CD14-positive monocyte (primary cell): ENCODE results near the gene ARID1B. TPM values are rescaled to one million over a fixed set of nuclear protein-coding genes. Genes with fewer than 3 reads are reported as not detected.

Experiments
- DNase-seq, 3 donors: peaks; one replicate each; pipeline ENCODE4 v3.0.0-alpha.2; 2011 to 2022
- H2AFZ ChIP-seq: 2 replicates; pipeline ENCODE4 v1.6.0; 2012; ENCODE audit warnings: mild to moderate bottlenecking, low read depth, low read length, inconsistent platforms; ENCODE audit not compliant: insufficient read depth, poor library complexity, severe bottlenecking
- H3K27ac ChIP-seq, 2 donors: 1 replicate in 1 of 2; 2 replicates in 1 of 2; pipeline ENCODE4 v1.5.1; 2012 to 2013; ENCODE audit warnings: low read length in 2 of 2, control low read depth in 1 of 2, inconsistent platforms in 1 of 2, low read depth in 1 of 2, mild to moderate bottlenecking in 1 of 2
- H3K27me3 ChIP-seq, 2 donors: one replicate each; pipeline versions ENCODE4 v1.6.0 to v1.6.1; 2011 to 2013; ENCODE audit warnings: low read length in 2 of 2; ENCODE audit not compliant: control insufficient read depth in 2 of 2, insufficient read depth in 2 of 2
- H3K36me3 ChIP-seq, 2 donors: replicated peaks in 1 of 2; 1 replicate in 1 of 2; 2 replicates in 1 of 2; pipeline versions ENCODE4 v1.5.1 to v1.6.1; 2012 to 2013; ENCODE audit warnings: low read length in 2 of 2, control low read depth in 1 of 2, inconsistent platforms in 1 of 2, mild to moderate bottlenecking in 1 of 2; ENCODE audit not compliant: insufficient read depth in 2 of 2, control insufficient read depth in 1 of 2
- H3K4me1 ChIP-seq, 2 donors: 1 replicate in 1 of 2; 2 replicates in 1 of 2; pipeline versions ENCODE4 v1.5.1 to v1.6.1; 2012 to 2013; ENCODE audit warnings: low read length in 2 of 2, control low read depth in 1 of 2, inconsistent platforms in 1 of 2, mild to moderate bottlenecking in 1 of 2, moderate library complexity in 1 of 2; ENCODE audit not compliant: insufficient read depth in 2 of 2, control insufficient read depth in 1 of 2
- H3K4me2 ChIP-seq: replicated peaks from 2 replicates; pipeline ENCODE3; 2012; ENCODE audit warnings: low read length, moderate library complexity, mild to moderate bottlenecking; ENCODE audit not compliant: poor library complexity, severe bottlenecking; ENCODE audit errors: extremely low read depth
- H3K4me3 ChIP-seq, 3 experiments: fragments of 200-600 bp in 1 of 3; sonication (generic) in 1 of 3; replicated peaks in 1 of 3; 1 replicate in 2 of 3; 2 replicates in 1 of 3; pipeline ENCODE4 v1.5.1; 2011 to 2013; ENCODE audit warnings: low read length in 3 of 3, mild to moderate bottlenecking in 3 of 3, control low read depth in 2 of 3, low read depth in 2 of 3, inconsistent platforms in 1 of 3, moderate library complexity in 1 of 3
- H3K79me2 ChIP-seq: 2 replicates; pipeline ENCODE4 v1.6.0; 2012; ENCODE audit warnings: mild to moderate bottlenecking, control low read depth, inconsistent platforms, low read length, moderate library complexity; ENCODE audit not compliant: insufficient read depth
- H3K9ac ChIP-seq: 2 replicates; pipeline ENCODE4 v1.6.0; 2017; ENCODE audit warnings: low read length, mild to moderate bottlenecking; ENCODE audit not compliant: insufficient read depth, poor library complexity, severe bottlenecking
- H3K9me3 ChIP-seq, 2 donors: replicated peaks in 1 of 2; 1 replicate in 1 of 2; 2 replicates in 1 of 2; pipeline versions ENCODE4 v1.5.1 to v1.6.1; 2012 to 2013; ENCODE audit warnings: low read length in 2 of 2, control low read depth in 1 of 2; ENCODE audit not compliant: control insufficient read depth in 1 of 2, insufficient read depth in 1 of 2
- H4K20me1 ChIP-seq: 2 replicates; pipeline ENCODE4 v1.6.0; 2012; ENCODE audit warnings: mild to moderate bottlenecking, low read length, control low read depth, moderate library complexity; ENCODE audit not compliant: insufficient read depth
- H3K27ac Mint-ChIP-seq, 7 donors: one replicate each; pipeline ENCODE4 v1.8.0; 2020; ENCODE audit warnings: mild to moderate bottlenecking in 7 of 7, mixed read lengths in 7 of 7, moderate library complexity in 6 of 7, inconsistent platforms in 2 of 7
- H3K27me3 Mint-ChIP-seq, 3 donors: one replicate each; pipeline ENCODE4 v1.8.0; 2021 to 2022; ENCODE audit warnings: low read depth in 3 of 3, mild to moderate bottlenecking in 3 of 3, mixed read lengths in 3 of 3, moderate library complexity in 3 of 3, inconsistent platforms in 1 of 3
- H3K36me3 Mint-ChIP-seq, 2 donors: one replicate each; pipeline ENCODE4 v1.8.0; 2020; ENCODE audit warnings: mixed read lengths in 2 of 2, inconsistent platforms in 1 of 2, mild to moderate bottlenecking in 1 of 2
- H3K4me1 Mint-ChIP-seq: one replicate; pipeline ENCODE4 v1.8.0; 2020; ENCODE audit warnings: mild to moderate bottlenecking, mixed read lengths
- H3K4me3 Mint-ChIP-seq, 2 donors: one replicate each; pipeline ENCODE4 v1.8.0; 2020; ENCODE audit warnings: mild to moderate bottlenecking in 2 of 2, mixed read lengths in 2 of 2, moderate library complexity in 1 of 2
- H3K9me3 Mint-ChIP-seq, 7 donors: one replicate each; pipeline ENCODE4 v1.8.0; 2020 to 2022; ENCODE audit warnings: mixed read lengths in 7 of 7, mild to moderate bottlenecking in 6 of 7, moderate library complexity in 6 of 7, inconsistent platforms in 2 of 7
- WGBS: methylation state at CpG from one replicate; pipeline ENCODE4 v1.1.5; 2013; ENCODE audit warnings: missing lambda C conversion rate; ENCODE audit not compliant: insufficient coverage; 5-methylcytosine and 5-hydroxymethylcytosine counted together
- intact Hi-C, 2 donors: fragments of 100-400 bp; cut with micrococcal nuclease; formaldehyde crosslinking; loops; one replicate each; pipeline versions ENCODE4 v1.15.0 to v1.15.1; 2023
- polyA plus RNA-seq, 3 donors: library from polyadenylated mRNA; depleted of rRNA in 1 of 3; unstranded in 2 of 3; stranded (reverse) in 1 of 3; fragments of 300-500 nt in 2 of 3; fragments of >200 nt in 1 of 3; fragmentation: Illumina TruSeq in 2 of 3; gene quantifications; 1 replicate in 2 of 3; 2 replicates in 1 of 3; pipeline ENCODE4 v1.2.3, GENCODE V29; 2012 to 2021
- TF ChIP-seq, protein P1 (sequence below): fragments of 200-600 bp; IDR thresholded peaks from one replicate; pipeline ENCODE4 v1.8.0; 2022; ENCODE audit warnings: antibody characterized with exemption, mild to moderate bottlenecking

Gene ARID1B
- polyA plus RNA-seq, 3 donors: 3.2 to 22.1 (median 3.8) TPM

DNA sequence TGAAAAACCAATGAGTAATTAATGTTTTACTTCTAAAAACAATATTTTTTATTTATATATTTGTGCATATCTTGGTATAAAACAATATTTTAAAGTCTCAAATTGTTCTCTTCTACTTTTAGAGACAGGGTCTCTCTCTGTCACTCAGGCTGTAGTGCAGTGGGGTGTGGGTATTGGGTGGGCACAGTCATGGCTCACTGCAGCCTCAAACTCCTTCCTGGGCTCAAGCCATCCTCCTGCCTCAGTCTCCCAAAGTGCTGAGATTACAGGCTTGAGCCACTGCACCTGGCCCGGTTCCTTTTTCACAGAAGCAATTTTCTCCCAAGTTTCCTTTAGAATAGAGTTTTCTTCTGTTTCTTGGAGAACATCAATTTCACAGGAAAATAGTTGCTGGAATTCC lies 443.3 kb downstream of the ARID1B start:
- no CpG with 5 or more reads among the region's 1 CpG for WGBS
- DNase-seq: no peak
- no peak overlapping the region for H3K27ac Mint-ChIP-seq
- TF ChIP-seq, protein P1, sequence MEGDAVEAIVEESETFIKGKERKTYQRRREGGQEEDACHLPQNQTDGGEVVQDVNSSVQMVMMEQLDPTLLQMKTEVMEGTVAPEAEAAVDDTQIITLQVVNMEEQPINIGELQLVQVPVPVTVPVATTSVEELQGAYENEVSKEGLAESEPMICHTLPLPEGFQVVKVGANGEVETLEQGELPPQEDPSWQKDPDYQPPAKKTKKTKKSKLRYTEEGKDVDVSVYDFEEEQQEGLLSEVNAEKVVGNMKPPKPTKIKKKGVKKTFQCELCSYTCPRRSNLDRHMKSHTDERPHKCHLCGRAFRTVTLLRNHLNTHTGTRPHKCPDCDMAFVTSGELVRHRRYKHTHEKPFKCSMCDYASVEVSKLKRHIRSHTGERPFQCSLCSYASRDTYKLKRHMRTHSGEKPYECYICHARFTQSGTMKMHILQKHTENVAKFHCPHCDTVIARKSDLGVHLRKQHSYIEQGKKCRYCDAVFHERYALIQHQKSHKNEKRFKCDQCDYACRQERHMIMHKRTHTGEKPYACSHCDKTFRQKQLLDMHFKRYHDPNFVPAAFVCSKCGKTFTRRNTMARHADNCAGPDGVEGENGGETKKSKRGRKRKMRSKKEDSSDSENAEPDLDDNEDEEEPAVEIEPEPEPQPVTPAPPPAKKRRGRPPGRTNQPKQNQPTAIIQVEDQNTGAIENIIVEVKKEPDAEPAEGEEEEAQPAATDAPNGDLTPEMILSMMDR: no peak
- H3K27me3 Mint-ChIP-seq: peaks cover 25 to 38% (median 32%) of the 10 kb centered on the region in 3 donors
- peak overlapping the region; percentile 78 to 98 for H3K4me3 Mint-ChIP-seq
- peak overlapping the region; percentile 75 for H3K4me2 ChIP-seq
- intact Hi-C loops: no loop called here
- no peaks in the 10 kb centered on the region for H3K36me3 ChIP-seq
- no peaks in the 10 kb centered on the region for H3K79me2 ChIP-seq
- H3K9me3 Mint-ChIP-seq: peaks cover 0 to 2% (median 0%) of the 10 kb centered on the region in 7 donors
- peak overlapping the region; percentile 84 for H2AFZ ChIP-seq
- no peaks in the 10 kb centered on the region for H4K20me1 ChIP-seq
- H3K27me3 ChIP-seq: peaks cover 0 to 6% of the 10 kb centered on the region in 2 donors
- H3K9me3 ChIP-seq: no peaks in the 10 kb centered on the region
- peak overlapping the region; percentile 60 for H3K9ac ChIP-seq
- H3K4me3 ChIP-seq: peak overlapping the region in 1 of 3 experiments; percentile 76
- H3K4me1 ChIP-seq: peaks cover 21 to 30% of the 10 kb centered on the region in 2 donors
- peaks cover 0 to 8% of the 10 kb centered on the region in 2 donors for H3K36me3 Mint-ChIP-seq
- peaks cover 28% of the 10 kb centered on the region for H3K4me1 Mint-ChIP-seq
- no peak overlapping the region for H3K27ac ChIP-seq

DNA sequence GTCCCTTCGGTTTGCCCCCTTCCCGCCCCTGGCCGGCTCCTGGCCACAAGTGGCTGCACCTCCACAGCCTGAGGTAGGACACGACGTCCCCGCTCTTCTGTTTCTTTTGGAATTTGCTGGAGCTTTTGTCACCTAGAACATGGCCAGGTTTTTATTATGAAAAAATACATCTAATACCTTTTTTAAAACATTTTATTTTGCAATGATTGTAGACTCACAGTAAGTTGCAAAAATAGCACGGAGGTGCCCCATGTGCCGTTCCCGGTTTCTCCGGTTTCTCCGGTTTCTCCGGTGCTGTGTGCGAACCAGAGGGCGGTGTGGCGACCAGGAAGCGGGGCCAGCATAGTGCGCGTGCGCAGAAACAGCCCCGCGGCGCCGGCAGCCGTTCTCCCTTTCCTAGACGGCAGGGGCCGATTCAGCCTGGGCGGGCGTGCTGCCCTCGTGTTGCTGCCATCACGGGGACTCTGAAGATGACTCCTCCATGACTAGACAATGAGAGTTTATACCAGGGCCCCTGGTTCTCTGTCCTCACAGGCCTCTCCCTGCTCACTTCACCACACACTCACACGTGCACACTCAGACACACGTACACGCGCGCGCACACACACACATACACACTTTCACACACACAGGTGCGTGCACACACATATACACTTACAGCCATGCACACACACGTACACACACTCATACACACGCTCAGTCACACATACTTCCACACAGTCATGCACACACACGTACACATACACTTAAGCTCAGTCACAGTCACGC lies 444.1 kb downstream of the ARID1B start:
- intact Hi-C loops: no loop called here
- Histone ChIP-seq H2AFZ (peak overlapping the region; percentile 84), H3K79me2 (no peaks in the 10 kb centered on the region), H3K36me3 (no peaks in the 10 kb centered on the region), H3K4me2 (peak overlapping the region; percentile 75), H3K27me3 (peaks cover 0 to 6% of the 10 kb centered on the region in 2 donors), H4K20me1 (no peaks in the 10 kb centered on the region), H3K4me3 (peak overlapping the region; percentile 38 to 76 (median 50)), H3K4me1 (peaks cover 21 to 30% of the 10 kb centered on the region in 2 donors), H3K9ac (peak overlapping the region; percentile 60), H3K9me3 (no peaks in the 10 kb centered on the region), H3K27ac (no peak overlapping the region)
- Mint-ChIP-seq H3K9me3 (peaks cover 0 to 2% (median 0%) of the 10 kb centered on the region in 7 donors), H3K4me3 (peak overlapping the region; percentile 78 to 98), H3K4me1 (peaks cover 28% of the 10 kb centered on the region), H3K27ac (peak overlapping the region in 6 of 7 donors; percentile 10 to 88 (median 78)), H3K27me3 (peaks cover 25 to 43% (median 32%) of the 10 kb centered on the region in 3 donors), H3K36me3 (peaks cover 0 to 8% of the 10 kb centered on the region in 2 donors)
- DNase-seq: peak; percentile 78 to 86 (median 84)
- TF ChIP-seq, protein P1: no peak
- WGBS: 25% methylated on average over 39 of the region's 41 CpGs
